Measurements from ENCODE around the gene ASCC2. TPM values are rescaled to one million over a fixed set of nuclear protein-coding genes. Genes with fewer than 3 reads are reported as not detected.

The ASCC2 gene
- total RNA-seq, 1 donor, result 33.6 TPM

DNA sequence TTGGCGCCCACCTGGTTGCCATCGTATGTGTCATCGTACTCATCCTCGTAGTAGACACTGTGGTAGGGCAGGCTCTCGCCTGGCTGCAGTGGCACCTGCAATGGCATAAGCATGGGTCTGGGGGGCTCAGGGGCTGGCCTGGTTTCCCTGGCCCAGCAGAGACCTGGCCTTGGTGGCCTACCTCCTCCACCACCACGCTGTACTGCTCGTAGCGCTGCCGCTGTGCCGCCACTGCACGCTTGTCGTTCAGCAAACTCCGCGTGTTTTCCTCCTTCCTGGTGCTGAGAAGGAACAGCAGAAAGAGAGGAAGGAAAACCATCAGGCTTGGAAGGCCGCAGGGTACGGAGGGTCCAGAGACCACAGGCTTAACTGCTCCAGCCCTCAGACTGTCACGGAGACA is 44.7 kb downstream of the ASCC2 start:
- TF ChIP-seq, protein P1, sequence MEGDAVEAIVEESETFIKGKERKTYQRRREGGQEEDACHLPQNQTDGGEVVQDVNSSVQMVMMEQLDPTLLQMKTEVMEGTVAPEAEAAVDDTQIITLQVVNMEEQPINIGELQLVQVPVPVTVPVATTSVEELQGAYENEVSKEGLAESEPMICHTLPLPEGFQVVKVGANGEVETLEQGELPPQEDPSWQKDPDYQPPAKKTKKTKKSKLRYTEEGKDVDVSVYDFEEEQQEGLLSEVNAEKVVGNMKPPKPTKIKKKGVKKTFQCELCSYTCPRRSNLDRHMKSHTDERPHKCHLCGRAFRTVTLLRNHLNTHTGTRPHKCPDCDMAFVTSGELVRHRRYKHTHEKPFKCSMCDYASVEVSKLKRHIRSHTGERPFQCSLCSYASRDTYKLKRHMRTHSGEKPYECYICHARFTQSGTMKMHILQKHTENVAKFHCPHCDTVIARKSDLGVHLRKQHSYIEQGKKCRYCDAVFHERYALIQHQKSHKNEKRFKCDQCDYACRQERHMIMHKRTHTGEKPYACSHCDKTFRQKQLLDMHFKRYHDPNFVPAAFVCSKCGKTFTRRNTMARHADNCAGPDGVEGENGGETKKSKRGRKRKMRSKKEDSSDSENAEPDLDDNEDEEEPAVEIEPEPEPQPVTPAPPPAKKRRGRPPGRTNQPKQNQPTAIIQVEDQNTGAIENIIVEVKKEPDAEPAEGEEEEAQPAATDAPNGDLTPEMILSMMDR (IDR thresholded peaks at IDR 0.05; ENCODE audit: insufficient read depth, low read length), result no peak
- H3K4me3 ChIP-seq (ENCODE audit: low read depth, low read length), result no peak overlapping the region
- DNase-seq (ENCODE audit: low read depth), result no peak

DNA sequence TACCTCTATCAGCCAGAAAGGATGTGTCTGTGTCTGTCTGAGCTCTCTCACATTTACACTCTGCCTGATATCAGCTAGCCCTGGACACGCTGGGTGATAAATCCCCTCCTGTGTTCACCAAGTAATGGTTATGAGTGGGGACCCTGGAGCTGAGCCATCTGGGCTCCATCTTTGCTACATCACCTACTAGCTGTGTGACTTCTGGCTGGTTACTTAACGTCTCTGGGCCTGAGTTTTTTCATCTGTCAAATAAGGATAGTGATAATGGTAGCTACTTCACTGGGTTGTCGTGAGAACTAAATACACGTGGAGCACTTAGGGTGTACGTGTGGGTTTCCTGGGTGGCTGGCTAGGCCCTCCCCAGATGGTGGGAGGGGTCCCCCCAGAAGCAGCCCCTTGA is 48.0 kb downstream of the ASCC2 start:
- H3K4me3 ChIP-seq (ENCODE audit: low read depth, low read length), result no peak overlapping the region

DNA sequence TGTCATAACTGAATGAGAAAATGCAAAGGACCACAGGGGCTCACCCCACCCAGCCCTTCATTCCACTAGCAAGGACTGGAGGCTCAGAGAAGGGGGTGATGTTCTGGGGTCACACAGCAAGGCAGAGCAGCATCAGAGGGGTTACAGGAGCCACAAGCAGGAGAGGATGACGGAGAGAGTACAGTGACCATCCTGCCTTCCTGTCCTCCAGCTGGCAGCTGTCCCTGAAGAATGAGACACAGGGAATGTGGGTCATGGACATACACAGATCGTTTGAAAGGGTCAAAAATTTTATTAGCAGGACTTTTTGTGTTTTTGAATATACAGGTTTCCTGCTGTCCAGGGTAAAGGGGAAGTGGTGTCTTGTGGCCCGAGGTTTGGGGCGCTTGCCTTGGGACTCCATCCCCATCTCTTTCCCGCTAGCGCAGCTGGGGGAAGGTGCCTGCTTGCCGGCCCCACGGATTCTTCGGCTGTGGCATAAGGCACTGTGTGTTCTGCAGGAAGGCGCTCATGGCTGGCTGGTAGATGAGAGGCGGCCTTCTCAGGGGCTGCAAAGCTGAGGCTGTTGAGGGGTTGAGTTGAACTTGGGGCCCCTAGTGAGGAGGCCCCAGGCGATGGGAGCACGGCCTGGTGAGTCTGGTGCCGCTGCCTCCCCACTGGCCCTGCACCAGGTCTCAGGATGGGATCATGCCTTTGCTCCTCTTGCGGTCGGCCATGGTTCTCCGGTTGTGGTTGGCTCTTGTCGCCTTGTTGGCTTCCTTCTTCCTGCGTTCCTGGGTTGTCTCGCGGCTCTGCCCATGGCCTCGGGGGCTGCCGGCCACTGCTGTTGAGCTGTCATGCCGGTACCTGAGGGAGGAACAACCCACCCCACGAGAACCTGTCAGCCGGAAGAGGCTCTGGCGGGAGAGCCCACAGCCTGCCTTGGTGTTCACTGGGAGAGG is 49.5 kb downstream of the ASCC2 start:
- DNase-seq (ENCODE audit: low read depth), result no peak
- TF ChIP-seq, protein P1 (IDR thresholded peaks at IDR 0.05; ENCODE audit: insufficient read depth, low read length), result no peak
- no peak overlapping the region for H3K4me3 ChIP-seq (ENCODE audit: low read depth, low read length)

More for the DNA sequence above, 48.0 kb downstream of the ASCC2 start:
- TF ChIP-seq, protein P1 (IDR thresholded peaks at IDR 0.05; ENCODE audit: insufficient read depth, low read length), result no peak
- DNase-seq (ENCODE audit: low read depth), result no peak

DNA sequence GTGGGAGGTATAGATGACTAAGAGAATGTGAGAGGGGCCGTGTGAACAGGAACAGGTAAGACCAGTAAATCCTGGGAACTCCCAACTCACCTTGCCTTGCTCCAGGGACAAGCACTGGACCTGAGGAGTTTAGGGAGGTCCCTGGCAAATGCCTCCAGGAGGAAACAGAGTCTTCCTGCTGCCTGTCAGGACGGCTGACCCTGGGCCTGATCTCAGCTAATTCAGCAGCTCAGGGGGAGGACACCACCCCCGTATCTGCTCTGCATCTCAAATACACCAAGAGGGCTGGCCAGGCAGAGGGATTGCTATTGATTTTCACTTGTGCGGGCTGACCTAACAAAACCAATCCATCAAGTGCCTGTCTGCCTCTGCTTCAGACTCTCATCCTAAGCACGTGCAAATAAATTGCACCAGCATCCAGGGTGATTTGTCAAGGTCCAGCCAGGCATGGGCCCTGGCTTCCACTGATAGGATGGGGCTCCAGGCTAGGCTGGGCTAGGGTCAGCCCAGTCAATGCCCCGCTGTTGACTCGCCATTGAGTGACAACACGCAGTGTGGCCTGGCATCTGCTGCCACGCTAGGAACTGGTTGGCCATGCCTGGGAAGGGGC is 50.6 kb downstream of the ASCC2 start:
- DNase-seq (ENCODE audit: low read depth), result no peak
- H3K4me3 ChIP-seq (ENCODE audit: low read depth, low read length), result no peak overlapping the region
- TF ChIP-seq, protein P1 (IDR thresholded peaks at IDR 0.05; ENCODE audit: insufficient read depth, low read length), result no peak

DNA sequence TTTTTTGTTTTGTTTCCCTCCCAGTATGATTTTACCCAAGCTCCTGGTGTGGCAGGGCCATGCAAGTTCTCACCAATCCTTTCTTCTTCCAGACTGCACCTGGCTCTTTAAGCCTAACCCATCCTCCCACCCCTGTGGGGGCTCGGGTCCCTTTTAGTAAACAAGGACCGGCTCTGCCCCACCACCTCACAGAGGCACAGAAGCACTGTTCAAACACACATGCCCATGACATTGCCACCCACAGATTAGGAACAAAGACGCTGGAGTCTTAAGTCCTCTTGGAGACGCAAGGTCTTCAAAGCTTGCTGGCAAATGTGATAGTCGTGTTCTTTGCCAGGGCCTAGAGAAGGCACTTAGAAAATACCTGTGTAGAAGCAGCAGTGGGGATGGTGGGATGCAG is 52.0 kb downstream of the ASCC2 start:
- no peak for DNase-seq (ENCODE audit: low read depth)
- TF ChIP-seq, protein P1 (IDR thresholded peaks at IDR 0.05; ENCODE audit: insufficient read depth, low read length), result no peak
- H3K4me3 ChIP-seq (ENCODE audit: low read depth, low read length), result no peak overlapping the region

DNA sequence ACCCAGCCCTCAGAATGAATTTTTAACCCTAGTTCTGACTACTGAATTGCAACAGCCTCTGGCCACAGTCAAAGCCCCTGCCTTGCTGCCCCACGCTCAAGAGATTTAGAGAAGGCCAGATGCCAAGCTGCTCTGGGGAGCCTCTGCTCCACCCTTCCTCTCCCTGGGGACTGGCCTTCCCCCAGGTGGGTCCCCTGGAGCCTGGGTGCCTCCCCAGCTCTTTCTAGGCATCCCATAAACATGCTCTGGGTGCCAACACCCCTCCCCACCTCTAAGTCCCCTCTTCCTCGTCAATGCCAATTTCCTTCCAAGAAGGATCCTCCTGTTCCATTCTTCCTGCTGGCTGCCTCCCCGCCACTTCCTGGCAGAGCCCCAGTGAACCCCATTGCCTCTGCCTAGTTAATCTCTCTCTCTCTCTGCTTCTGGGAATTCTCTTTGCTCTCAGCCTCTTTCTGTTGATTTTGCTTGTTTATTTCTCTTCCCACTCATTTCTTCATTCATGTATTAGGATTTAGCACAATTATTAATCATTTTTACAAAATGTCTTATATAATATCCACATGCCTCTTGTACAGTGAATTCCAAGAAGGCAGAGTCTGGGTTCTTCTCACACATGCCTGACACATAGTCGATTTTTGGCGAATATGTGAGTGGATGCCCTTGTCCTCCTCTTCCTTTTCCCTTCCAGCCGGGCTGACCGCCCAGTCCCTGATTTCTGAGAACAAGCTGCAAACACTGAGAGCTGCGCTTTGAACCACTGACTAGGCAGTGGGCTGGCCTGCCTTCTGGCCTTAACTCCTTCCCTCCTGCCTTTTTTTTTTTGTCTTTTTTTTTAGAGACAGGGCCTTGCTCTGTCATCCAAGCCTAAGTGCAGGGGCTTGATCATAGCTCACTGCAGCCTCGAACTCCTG is 53.4 kb downstream of the ASCC2 start:
- TF ChIP-seq, protein P1 (IDR thresholded peaks at IDR 0.05; ENCODE audit: insufficient read depth, low read length), result no peak
- DNase-seq (ENCODE audit: low read depth), result peak; percentile 76
- no peak overlapping the region for H3K4me3 ChIP-seq (ENCODE audit: low read depth, low read length)
